Neural progenitor cell (in vitro differentiated cells): ENCODE measurements around the gene MAN1A1. TPM values are rescaled to one million over a fixed set of nuclear protein-coding genes. Genes with fewer than 3 reads are reported as not detected.
"Not testable (repeated sequence)": the region's sequence is repeated elsewhere in the genome, so short reads cannot be mapped to it uniquely, and the experiment has no call there.

Experiments used
- DNase-seq: peaks from one replicate; pipeline ENCODE4 v3.0.0-alpha.2; 2016; ENCODE audit warnings: low spot score
- H2AFZ ChIP-seq: fragments of 200-600 bp; sonication (generic); replicated peaks from 2 replicates; pipeline ENCODE4 v1.6.1; 2016; ENCODE audit warnings: antibody characterized with exemption
- H3F3A ChIP-seq: fragments of 200-600 bp; sonication (generic); 2 replicates; pipeline ENCODE4 v1.6.1; 2016; ENCODE audit warnings: antibody characterized with exemption, low read depth
- H3K27ac ChIP-seq: fragments of 200-600 bp; sonication (generic); 2 replicates; pipeline ENCODE4 v1.5.1; 2016; ENCODE audit warnings: mild to moderate bottlenecking
- H3K27me3 ChIP-seq: fragments of 200-600 bp; sonication (generic); 2 replicates; pipeline ENCODE4 v1.6.1; 2016; ENCODE audit warnings: mild to moderate bottlenecking, moderate library complexity
- H3K36me3 ChIP-seq: fragments of 200-600 bp; sonication (generic); 2 replicates; pipeline ENCODE4 v1.5.1; 2016
- H3K4me1 ChIP-seq: fragments of 200-600 bp; sonication (generic); 2 replicates; pipeline ENCODE4 v1.6.1; 2016; ENCODE audit warnings: mixed run types
- H3K4me2 ChIP-seq: fragments of 200-600 bp; sonication (generic); 2 replicates; pipeline ENCODE4 v1.6.1; 2016
- H3K4me3 ChIP-seq: fragments of 200-600 bp; sonication (generic); 2 replicates; pipeline ENCODE4 v1.5.1; 2016
- H3K79me2 ChIP-seq: fragments of 200-600 bp; sonication (generic); 2 replicates; pipeline ENCODE4 v1.6.1; 2016; ENCODE audit warnings: low read depth
- H3K9ac ChIP-seq: fragments of 200-600 bp; sonication (generic); 2 replicates; pipeline ENCODE4 v1.6.1; 2016
- H3K9me3 ChIP-seq: fragments of 200-600 bp; sonication (generic); 2 replicates; pipeline ENCODE4 v1.5.1; 2016; ENCODE audit warnings: low read depth
- H4K20me1 ChIP-seq: fragments of 200-600 bp; sonication (generic); 2 replicates; pipeline ENCODE4 v1.6.1; 2016; ENCODE audit warnings: low read depth
- H3K27ac Mint-ChIP-seq: 3 replicates; pipeline ENCODE4 v1.8.0; 2021; ENCODE audit warnings: mixed read lengths
- H3K27me3 Mint-ChIP-seq: 2 replicates; pipeline ENCODE4 v1.8.0; 2022; ENCODE audit warnings: low read depth, mild to moderate bottlenecking, inconsistent platforms, moderate library complexity, mixed read lengths; ENCODE audit not compliant: insufficient read depth
- H3K36me3 Mint-ChIP-seq: 3 replicates; pipeline ENCODE4 v1.8.0; 2021; ENCODE audit warnings: mixed read lengths
- H3K4me1 Mint-ChIP-seq: 3 replicates; pipeline ENCODE4 v1.8.0; 2021; ENCODE audit warnings: mixed read lengths
- H3K4me3 Mint-ChIP-seq: 3 replicates; pipeline ENCODE4 v1.8.0; 2021; ENCODE audit warnings: mild to moderate bottlenecking, moderate library complexity, mixed read lengths
- H3K9me3 Mint-ChIP-seq: 3 replicates; pipeline ENCODE4 v1.8.0; 2020; ENCODE audit warnings: mixed read lengths
- EZH2 ChIP-seq: fragments of 200-600 bp; sonication (generic); IDR thresholded peaks from 2 replicates; pipeline ENCODE4 v1.6.1; 2017; ENCODE audit warnings: antibody characterized with exemption, mild to moderate bottlenecking, moderate library complexity
- EZH2phosphoT487 ChIP-seq: fragments of 200-600 bp; sonication (generic); IDR thresholded peaks from 2 replicates; pipeline ENCODE4 v1.6.1; 2017; ENCODE audit warnings: antibody characterized with exemption
- total RNA-seq: library from RNA; depleted of rRNA; stranded (reverse); fragments of >200 nt; gene quantifications from 2 replicates; pipeline ENCODE4 v1.2.3, GENCODE V29; 2015; ENCODE audit warnings: low replicate concordance
- TF ChIP-seq, protein P1 (sequence below): fragments of 200-600 bp; sonication (generic); IDR thresholded peaks from 2 replicates; pipeline ENCODE4 v1.5.1; 2017; ENCODE audit warnings: antibody characterized with exemption, mild to moderate bottlenecking

The MAN1A1 gene
- total RNA-seq, 1 donor from 2014 or later = 5.2 TPM

- no peaks in the 10 kb centered on the region for H3K9me3 Mint-ChIP-seq
- H3K4me2 ChIP-seq = no peak overlapping the region
- no peaks in the 10 kb centered on the region for H3K36me3 Mint-ChIP-seq
- no peak overlapping the region for H2AFZ ChIP-seq
- no peaks in the 10 kb centered on the region for H3K4me1 ChIP-seq
- no peaks in the 10 kb centered on the region for H3K36me3 ChIP-seq
- H3K79me2 ChIP-seq = no peaks in the 10 kb centered on the region
- no peaks in the 10 kb centered on the region for H4K20me1 ChIP-seq
- no peaks in the 10 kb centered on the region for H3K9me3 ChIP-seq
- no peak overlapping the region for H3K27ac Mint-ChIP-seq
- no peak overlapping the region for H3K27ac ChIP-seq
- no peaks in the 10 kb centered on the region for H3K27me3 Mint-ChIP-seq
- H3K4me3 Mint-ChIP-seq = no peak overlapping the region
- no peak for DNase-seq
- H3K9ac ChIP-seq = no peak overlapping the region
- H3F3A ChIP-seq = no peaks in the 10 kb centered on the region
- no peak overlapping the region for H3K4me3 ChIP-seq
- no peaks in the 10 kb centered on the region for H3K27me3 ChIP-seq
- no peaks in the 10 kb centered on the region for H3K4me1 Mint-ChIP-seq
- TF ChIP-seq EZH2 (no peak), EZH2phosphoT487 (no peak)
- TF ChIP-seq, protein P1, sequence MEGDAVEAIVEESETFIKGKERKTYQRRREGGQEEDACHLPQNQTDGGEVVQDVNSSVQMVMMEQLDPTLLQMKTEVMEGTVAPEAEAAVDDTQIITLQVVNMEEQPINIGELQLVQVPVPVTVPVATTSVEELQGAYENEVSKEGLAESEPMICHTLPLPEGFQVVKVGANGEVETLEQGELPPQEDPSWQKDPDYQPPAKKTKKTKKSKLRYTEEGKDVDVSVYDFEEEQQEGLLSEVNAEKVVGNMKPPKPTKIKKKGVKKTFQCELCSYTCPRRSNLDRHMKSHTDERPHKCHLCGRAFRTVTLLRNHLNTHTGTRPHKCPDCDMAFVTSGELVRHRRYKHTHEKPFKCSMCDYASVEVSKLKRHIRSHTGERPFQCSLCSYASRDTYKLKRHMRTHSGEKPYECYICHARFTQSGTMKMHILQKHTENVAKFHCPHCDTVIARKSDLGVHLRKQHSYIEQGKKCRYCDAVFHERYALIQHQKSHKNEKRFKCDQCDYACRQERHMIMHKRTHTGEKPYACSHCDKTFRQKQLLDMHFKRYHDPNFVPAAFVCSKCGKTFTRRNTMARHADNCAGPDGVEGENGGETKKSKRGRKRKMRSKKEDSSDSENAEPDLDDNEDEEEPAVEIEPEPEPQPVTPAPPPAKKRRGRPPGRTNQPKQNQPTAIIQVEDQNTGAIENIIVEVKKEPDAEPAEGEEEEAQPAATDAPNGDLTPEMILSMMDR = no peak
These were observed 53.2 kb downstream of the MAN1A1 start for GRCh38 chr6:119296036-119297035.

DNA sequence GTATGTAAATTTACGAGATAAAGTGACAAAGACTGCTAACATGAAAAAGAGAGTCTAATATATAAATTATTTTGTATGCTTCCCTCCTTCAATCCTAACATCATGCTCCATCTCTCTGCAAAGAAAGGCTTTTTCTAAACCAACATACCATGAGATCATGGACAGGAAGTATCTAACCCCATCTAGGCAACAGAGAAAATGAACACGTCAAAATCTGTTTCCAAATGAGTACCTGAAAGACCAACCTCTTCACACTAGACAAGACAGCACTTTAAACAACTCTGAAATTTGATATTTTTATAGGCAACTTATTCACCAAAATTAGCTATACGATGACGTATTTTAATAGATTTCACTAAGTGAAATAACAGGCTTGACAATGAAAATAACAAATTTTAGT is 54.6 kb downstream of the MAN1A1 start:
- TF ChIP-seq EZH2 = no peak
- no peak for TF ChIP-seq EZH2phosphoT487
- no peaks in the 10 kb centered on the region for H3K27me3 Mint-ChIP-seq
- no peak overlapping the region for H3K27ac ChIP-seq
- H4K20me1 ChIP-seq = no peaks in the 10 kb centered on the region
- no peak overlapping the region for H3K27ac Mint-ChIP-seq
- H3K36me3 ChIP-seq = no peaks in the 10 kb centered on the region
- H3K4me1 ChIP-seq = no peaks in the 10 kb centered on the region
- H3K4me3 Mint-ChIP-seq = no peak overlapping the region
- H3K9ac ChIP-seq = no peak overlapping the region
- no peak for DNase-seq
- no peaks in the 10 kb centered on the region for H3K27me3 ChIP-seq
- H3F3A ChIP-seq = no peaks in the 10 kb centered on the region
- no peak overlapping the region for H2AFZ ChIP-seq
- H3K79me2 ChIP-seq = no peaks in the 10 kb centered on the region
- no peaks in the 10 kb centered on the region for H3K9me3 ChIP-seq
- H3K4me3 ChIP-seq = no peak overlapping the region
- no peaks in the 10 kb centered on the region for H3K4me1 Mint-ChIP-seq
- H3K4me2 ChIP-seq = no peak overlapping the region
- no peaks in the 10 kb centered on the region for H3K36me3 Mint-ChIP-seq
- no peaks in the 10 kb centered on the region for H3K9me3 Mint-ChIP-seq

GRCh38 chr6:119291060-119291459 is 58.5 kb downstream of the MAN1A1 start:
- not testable (repeated sequence) for H3K27ac Mint-ChIP-seq, H3K36me3 ChIP-seq

DNA sequence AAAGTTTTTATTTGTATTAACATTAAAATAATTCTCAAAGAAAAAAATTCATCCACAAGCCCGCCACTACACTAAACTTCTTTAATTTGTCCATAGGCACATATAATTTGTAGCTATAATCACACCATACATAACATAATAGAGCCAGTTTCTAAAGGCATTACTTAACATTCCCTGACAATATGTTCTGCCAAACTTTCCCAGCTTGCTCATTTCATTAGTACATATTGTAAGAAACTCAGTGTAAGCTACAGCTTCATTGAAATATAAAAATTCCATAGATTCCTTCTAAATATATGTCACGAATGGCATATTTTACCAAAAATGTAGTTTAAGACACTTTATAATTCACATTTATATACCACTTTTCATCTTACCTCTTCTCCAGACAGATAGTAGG is 59.3 kb downstream of the MAN1A1 start:
- Histone ChIP-seq H3K27ac (no peak overlapping the region), H3K4me3 (no peak overlapping the region), H3K9ac (no peak overlapping the region), H3K79me2 (no peaks in the 10 kb centered on the region), H2AFZ (no peak overlapping the region), H3K9me3 (no peaks in the 10 kb centered on the region), H3F3A (no peaks in the 10 kb centered on the region), H3K4me2 (no peak overlapping the region), H4K20me1 (no peaks in the 10 kb centered on the region), H3K36me3 (no peaks in the 10 kb centered on the region), H3K27me3 (no peaks in the 10 kb centered on the region), H3K4me1 (no peaks in the 10 kb centered on the region)
- DNase-seq = no peak
- no peaks in the 10 kb centered on the region for H3K27me3 Mint-ChIP-seq
- H3K4me1 Mint-ChIP-seq = no peaks in the 10 kb centered on the region
- no peak overlapping the region for H3K27ac Mint-ChIP-seq
- no peaks in the 10 kb centered on the region for H3K9me3 Mint-ChIP-seq
- TF ChIP-seq EZH2 (no peak), EZH2phosphoT487 (no peak)
- TF ChIP-seq, protein P1 = no peak
- no peak overlapping the region for H3K4me3 Mint-ChIP-seq
- H3K36me3 Mint-ChIP-seq = no peaks in the 10 kb centered on the region

More at GRCh38 chr6:119291060-119291459, 58.5 kb downstream of the MAN1A1 start:
- H3K36me3 Mint-ChIP-seq, H3K79me2 ChIP-seq, H3K27me3 Mint-ChIP-seq, H4K20me1 ChIP-seq, H3K9ac ChIP-seq, H3K4me3 ChIP-seq, H3K27ac ChIP-seq, H3K4me1 ChIP-seq, H3F3A ChIP-seq, H3K9me3 Mint-ChIP-seq, H3K27me3 ChIP-seq, H3K4me3 Mint-ChIP-seq, H3K9me3 ChIP-seq, DNase-seq, H3K4me1 Mint-ChIP-seq, H2AFZ ChIP-seq, H3K4me2 ChIP-seq: not testable (repeated sequence)
